ENCODE measurements around the gene SOHLH1. TPM values are rescaled to one million over a fixed set of nuclear protein-coding genes. Genes with fewer than 3 reads are reported as not detected.

The SOHLH1 gene
- total RNA-seq: not detected in 2 replicates

GRCh38 chr9:135699440-135699839, at the start of gene SOHLH1:
SOHLH1 (minus strand) TSS chr9:135699481; CDS start chr9:135699467, 14 bp downstream.

GRCh38 chr9:135701959-135702721, 2.9 kb upstream of the SOHLH1 start, which contains the start of gene KCNT1:
KCNT1 (plus strand) TSS chr9:135702185; CDS start chr9:135702259, 74 bp downstream.

GRCh38 chr9:135662758-135663450, 36.4 kb downstream of the SOHLH1 start, which contains the start of gene LCN9:
LCN9 (plus strand) TSS chr9:135663309; CDS start chr9:135663322, 13 bp downstream.

Other genes starting within 250 kb of the SOHLH1 start
- 7.0 and 16.0 TPM in 2 replicates for gene PPP1R26, start 219.7 kb downstream of the SOHLH1 start, total RNA-seq
- 36.0 and 39.9 TPM in 2 replicates for gene MRPS2, start 198.8 kb downstream of the SOHLH1 start, total RNA-seq
- gene LCN1, start 178.0 kb downstream of the SOHLH1 start, total RNA-seq: not detected in 2 replicates
- gene OBP2A, start 153.4 kb downstream of the SOHLH1 start, total RNA-seq: not detected in 2 replicates
- not detected in 2 replicates for gene PAEP, start 137.7 kb downstream of the SOHLH1 start, total RNA-seq
- gene GLT6D1, start 59.9 kb downstream of the SOHLH1 start, total RNA-seq: not detected in 2 replicates
- gene LCN9, start 36.2 kb downstream of the SOHLH1 start, total RNA-seq: not detected in 2 replicates
- gene KCNT1, start 2.7 kb upstream of the SOHLH1 start, total RNA-seq: not detected in 2 replicates
- gene CAMSAP1, start 208.1 kb upstream of the SOHLH1 start, total RNA-seq: 14.0 and 21.3 TPM in 2 replicates

Measured in subcutaneous preadipocyte (primary cell).